Measurements from ENCODE around the gene ATP6V1E1.

ATP6V1E1 gene

DNA sequence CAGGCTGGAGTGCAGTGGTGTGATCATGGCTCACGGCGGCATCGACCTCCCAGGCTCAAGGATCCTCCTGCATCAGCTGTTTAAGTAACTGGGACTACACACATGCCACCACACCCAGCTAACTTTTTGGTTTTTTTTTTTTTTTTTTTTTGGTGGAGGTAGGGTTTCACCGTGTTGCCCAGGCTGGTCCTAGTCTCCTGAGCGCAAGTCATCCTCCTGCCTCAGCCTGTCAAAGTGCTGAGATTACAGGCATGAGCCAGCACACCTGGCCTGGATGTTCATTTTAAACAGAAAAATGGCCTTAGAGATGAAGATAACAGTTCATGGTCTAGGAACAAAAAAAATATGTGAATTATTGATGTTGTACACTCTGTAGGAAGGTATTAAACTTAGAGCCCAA is 78.9 kb downstream of the ATP6V1E1 start:
- Histone ChIP-seq H3K4me3 (ENCODE audit: low read length) (no peak overlapping the region), H3K9ac (ENCODE audit: low read length) (no peak overlapping the region), H3K36me3 (ENCODE audit: control insufficient read depth, insufficient read depth, low read length) (no peaks in the 10 kb centered on the region), H3K27me3 (ENCODE audit: control insufficient read depth, insufficient read depth, low read length) (no peaks in the 10 kb centered on the region), H3K9me3 (ENCODE audit: control insufficient read depth, low read length) (no peaks in the 10 kb centered on the region), H3K4me1 (ENCODE audit: control insufficient read depth, insufficient read depth, low read length) (no peaks in the 10 kb centered on the region)

GRCh38 chr22:17549183-17549582 is 79.4 kb downstream of the ATP6V1E1 start:
- Histone ChIP-seq H3K9me3 (ENCODE audit: control insufficient read depth, low read length) (no peaks in the 10 kb centered on the region), H3K36me3 (ENCODE audit: control insufficient read depth, insufficient read depth, low read length) (no peaks in the 10 kb centered on the region), H3K9ac (ENCODE audit: low read length) (no peak overlapping the region), H3K4me3 (ENCODE audit: low read length) (no peak overlapping the region), H3K4me1 (ENCODE audit: control insufficient read depth, insufficient read depth, low read length) (no peaks in the 10 kb centered on the region), H3K27me3 (ENCODE audit: control insufficient read depth, insufficient read depth, low read length) (no peaks in the 10 kb centered on the region)

DNA sequence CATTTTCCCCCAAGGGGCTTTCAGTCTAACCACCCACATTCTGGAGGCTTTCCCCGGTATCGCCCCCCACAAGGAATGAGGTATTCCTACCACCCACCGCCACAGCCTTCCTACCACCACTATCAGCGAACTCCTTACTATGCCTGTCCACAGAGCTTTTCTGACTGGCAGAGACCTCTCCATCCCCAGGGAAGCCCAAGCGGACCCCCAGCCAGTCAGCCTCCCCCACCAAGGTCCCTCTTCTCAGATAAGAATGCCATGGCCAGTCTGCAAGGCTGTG is 79.9 kb downstream of the ATP6V1E1 start:
- Histone ChIP-seq H3K4me3 (ENCODE audit: low read length) (no peak overlapping the region), H3K36me3 (ENCODE audit: control insufficient read depth, insufficient read depth, low read length) (no peaks in the 10 kb centered on the region), H3K9ac (ENCODE audit: low read length) (no peak overlapping the region), H3K4me1 (ENCODE audit: control insufficient read depth, insufficient read depth, low read length) (no peaks in the 10 kb centered on the region), H3K27me3 (ENCODE audit: control insufficient read depth, insufficient read depth, low read length) (no peaks in the 10 kb centered on the region), H3K9me3 (ENCODE audit: control insufficient read depth, low read length) (no peaks in the 10 kb centered on the region)

DNA sequence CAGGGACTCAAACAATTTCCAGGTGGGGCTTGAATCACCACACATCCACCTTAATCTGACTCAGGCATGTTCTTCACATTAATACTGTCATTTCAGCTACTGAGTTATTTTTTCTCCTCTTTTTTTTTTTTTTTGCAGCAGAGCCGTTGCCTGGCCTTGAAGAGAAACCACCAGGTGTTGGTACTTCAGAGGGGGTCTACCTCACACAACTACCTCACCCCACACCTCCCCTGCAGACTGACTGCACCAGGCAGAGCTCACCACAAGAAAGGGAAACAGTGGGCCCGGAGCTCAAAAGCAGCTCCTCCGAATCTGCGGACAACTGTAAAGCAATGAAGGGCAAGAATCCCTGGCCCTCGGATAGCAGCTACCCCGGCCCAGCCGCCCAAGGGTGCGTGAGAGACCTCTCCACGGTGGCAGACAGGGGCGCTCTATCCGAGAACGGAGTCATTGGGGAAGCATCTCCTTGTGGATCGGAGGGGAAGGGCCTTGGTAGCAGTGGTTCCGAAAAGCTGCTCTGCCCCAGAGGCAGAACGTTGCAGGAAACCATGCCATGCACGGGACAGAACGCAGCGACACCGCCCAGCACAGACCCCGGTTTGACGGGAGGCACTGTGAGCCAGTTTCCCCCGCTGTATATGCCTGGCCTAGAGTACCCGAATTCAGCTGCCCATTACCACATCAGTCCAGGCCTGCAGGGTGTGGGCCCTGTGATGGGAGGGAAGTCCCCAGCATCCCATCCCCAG is 80.4 kb downstream of the ATP6V1E1 start:
- no peak overlapping the region for H3K9ac ChIP-seq (ENCODE audit: low read length)
- H3K4me1 ChIP-seq (ENCODE audit: control insufficient read depth, insufficient read depth, low read length) = no peaks in the 10 kb centered on the region
- H3K27me3 ChIP-seq (ENCODE audit: control insufficient read depth, insufficient read depth, low read length) = no peaks in the 10 kb centered on the region
- no peaks in the 10 kb centered on the region for H3K36me3 ChIP-seq (ENCODE audit: control insufficient read depth, insufficient read depth, low read length)
- H3K4me3 ChIP-seq (ENCODE audit: low read length) = no peak overlapping the region
- no peaks in the 10 kb centered on the region for H3K9me3 ChIP-seq (ENCODE audit: control insufficient read depth, low read length)

GRCh38 chr22:17542452-17542851 is 86.1 kb downstream of the ATP6V1E1 start:
- H3K27me3 ChIP-seq (ENCODE audit: control insufficient read depth, insufficient read depth, low read length) = no peaks in the 10 kb centered on the region
- no peaks in the 10 kb centered on the region for H3K36me3 ChIP-seq (ENCODE audit: control insufficient read depth, insufficient read depth, low read length)
- H3K9ac ChIP-seq (ENCODE audit: low read length) = no peak overlapping the region
- H3K4me3 ChIP-seq (ENCODE audit: low read length) = no peak overlapping the region
- no peaks in the 10 kb centered on the region for H3K4me1 ChIP-seq (ENCODE audit: control insufficient read depth, insufficient read depth, low read length)
- H3K9me3 ChIP-seq (ENCODE audit: control insufficient read depth, low read length) = no peaks in the 10 kb centered on the region

Measured in mucosa of stomach (tissue), 1 donor.